Vagina (tissue), 2 donors: ENCODE data around the gene CFDP1.

Experiments used
- CTCF ChIP-seq, 3 experiments: fragments of 450-650 bp in 2 of 3; fragments of 200-600 bp in 1 of 3; sonication (generic) in 1 of 3; IDR thresholded peaks; one replicate each; pipeline ENCODE4 v1.5.1; 2017 to 2019; ENCODE audit warnings: antibody characterized with exemption in 3 of 3, mild to moderate bottlenecking in 2 of 3, moderate library complexity in 2 of 3
- POLR2A ChIP-seq, 2 donors: fragments of 450-650 bp; IDR thresholded peaks; one replicate each; pipeline ENCODE4 v1.6.1; 2017; ENCODE audit warnings: antibody characterized with exemption in 2 of 2, mild to moderate bottlenecking in 2 of 2, moderate library complexity in 2 of 2

GRCh38 chr16:75423723-75424104 lies 9.6 kb downstream of the CFDP1 start:
- no peak for TF ChIP-seq CTCF (IDR thresholded peaks at IDR 0.05)
- no peak for TF ChIP-seq POLR2A (IDR thresholded peaks at IDR 0.05)
